Large intestine (tissue), 1 donor: ENCODE results near the gene ANKRD55. TPM values are rescaled to one million over a fixed set of nuclear protein-coding genes. Genes with fewer than 3 reads are reported as not detected.

Source experiments
- polyA plus RNA-seq: library from polyadenylated mRNA; unstranded; fragments of 120-200 nt; gene quantifications from one replicate; pipeline ENCODE4 v1.2.1, GENCODE V29; 2013

ANKRD55 gene
- polyA plus RNA-seq, 1 donor, result 0.18 TPM

Other genes with a start within 250 kb of the ANKRD55 start
- 55.2 TPM for gene IL6ST, start 238.4 kb downstream of the ANKRD55 start, polyA plus RNA-seq